HS-5 (cell line): ENCODE measurements around the gene AATK.
A peak's percentile ranks its signal among the peaks of the same experiment; 100 is the strongest.

Experiments used
- DNase-seq: peaks from one replicate; pipeline ENCODE4 v3.0.0-alpha.2; 2012; ENCODE audit warnings: low read depth

The AATK gene

GRCh38 chr17:81127133-81127455 is 38.9 kb downstream of the AATK start:
- no peak for DNase-seq

GRCh38 chr17:81126281-81127132 is 39.5 kb downstream of the AATK start:
- no peak for DNase-seq

- no peak for DNase-seq
Measured at GRCh38 chr17:81125573-81126081, 40.4 kb downstream of the AATK start.

GRCh38 chr17:81124377-81124776 is 41.6 kb downstream of the AATK start:
- no peak for DNase-seq

GRCh38 chr17:81123052-81124048 is 42.7 kb downstream of the AATK start:
- DNase-seq: no peak

GRCh38 chr17:81121841-81122733 is 43.9 kb downstream of the AATK start:
- DNase-seq: no peak

GRCh38 chr17:81120695-81121621 is 45.1 kb downstream of the AATK start:
- no peak for DNase-seq

GRCh38 chr17:81120149-81120484 is 45.9 kb downstream of the AATK start:
- DNase-seq: no peak

GRCh38 chr17:81119223-81120148 is 46.5 kb downstream of the AATK start:
- peak; percentile 91 for DNase-seq

- no peak for DNase-seq
Measured at GRCh38 chr17:81118308-81119221, 47.5 kb downstream of the AATK start.

GRCh38 chr17:81117672-81118198 is 48.3 kb downstream of the AATK start:
- no peak for DNase-seq

GRCh38 chr17:81116704-81117103 is 49.3 kb downstream of the AATK start:
- no peak for DNase-seq

- DNase-seq: no peak
Measured at GRCh38 chr17:81115749-81116464, 50.1 kb downstream of the AATK start.

- DNase-seq: no peak
Measured at GRCh38 chr17:81115219-81115618, 50.8 kb downstream of the AATK start.

GRCh38 chr17:81114351-81115093 is 51.5 kb downstream of the AATK start:
- DNase-seq: no peak

- no peak for DNase-seq
Measured at GRCh38 chr17:81113158-81113724, 52.8 kb downstream of the AATK start.
